Stimulated activated naive CD8-positive, alpha-beta T cell treated with anti-CD3 and anti-CD28 coated beads, Interleukin-15, Interleukin-2, amounts not matched to agents 100 ng/mL and 50 ng/mL, for 24 hours (primary cell): ENCODE measurements around the gene UPB1.
"Not testable (repeated sequence)": the region's sequence is repeated elsewhere in the genome, so short reads cannot be mapped to it uniquely, and the experiment has no call there.

Source experiments
- H3K27ac Mint-ChIP-seq: one replicate; pipeline ENCODE4 v1.8.0; 2021; ENCODE audit warnings: mild to moderate bottlenecking, mixed read lengths
- H3K27me3 Mint-ChIP-seq: one replicate; pipeline ENCODE4 v1.8.0; 2021; ENCODE audit warnings: mixed read lengths
- H3K36me3 Mint-ChIP-seq: one replicate; pipeline ENCODE4 v1.8.0; 2021; ENCODE audit warnings: low read depth, mixed read lengths
- H3K4me1 Mint-ChIP-seq: one replicate; pipeline ENCODE4 v1.8.0; 2021; ENCODE audit warnings: low read depth, mixed read lengths
- H3K4me3 Mint-ChIP-seq: one replicate; pipeline ENCODE4 v1.8.0; 2021; ENCODE audit warnings: mild to moderate bottlenecking, mixed read lengths
- H3K9me3 Mint-ChIP-seq: one replicate; pipeline ENCODE4 v1.8.0; 2021; ENCODE audit warnings: mixed read lengths

Gene UPB1

DNA sequence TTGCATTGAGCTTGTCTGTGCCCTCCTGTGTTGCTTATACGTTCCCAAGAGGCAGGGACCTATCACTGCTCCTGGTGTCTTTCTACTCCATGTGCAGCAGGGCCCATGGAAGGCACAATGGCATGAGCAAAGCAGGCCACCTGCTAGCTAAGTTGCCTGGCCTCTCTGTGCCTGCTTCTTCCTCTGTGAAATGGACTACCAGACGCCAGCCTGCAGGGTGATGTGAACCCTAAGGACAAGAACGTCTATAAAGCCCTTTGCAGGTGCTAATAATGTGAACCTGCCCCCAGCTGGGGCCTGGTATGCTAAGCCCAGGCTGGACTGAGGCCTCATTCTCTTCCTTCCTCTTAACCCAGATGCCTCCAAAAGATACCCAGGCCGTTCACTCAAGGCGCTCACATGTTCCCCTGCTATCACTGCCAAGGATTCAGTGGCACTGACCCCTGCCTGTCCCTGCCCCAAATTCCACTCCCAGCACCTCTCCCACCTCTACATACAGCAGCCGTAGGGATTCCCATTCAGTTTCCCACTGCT, 55.8 kb downstream of the UPB1 start:
- peak overlapping the region; percentile 23 for H3K27ac Mint-ChIP-seq
- H3K36me3 Mint-ChIP-seq = peaks cover 34% of the 10 kb centered on the region
- peaks cover 42% of the 10 kb centered on the region for H3K4me1 Mint-ChIP-seq
- H3K9me3 Mint-ChIP-seq = no peaks in the 10 kb centered on the region
- no peaks in the 10 kb centered on the region for H3K27me3 Mint-ChIP-seq
- H3K4me3 Mint-ChIP-seq = no peak overlapping the region

DNA sequence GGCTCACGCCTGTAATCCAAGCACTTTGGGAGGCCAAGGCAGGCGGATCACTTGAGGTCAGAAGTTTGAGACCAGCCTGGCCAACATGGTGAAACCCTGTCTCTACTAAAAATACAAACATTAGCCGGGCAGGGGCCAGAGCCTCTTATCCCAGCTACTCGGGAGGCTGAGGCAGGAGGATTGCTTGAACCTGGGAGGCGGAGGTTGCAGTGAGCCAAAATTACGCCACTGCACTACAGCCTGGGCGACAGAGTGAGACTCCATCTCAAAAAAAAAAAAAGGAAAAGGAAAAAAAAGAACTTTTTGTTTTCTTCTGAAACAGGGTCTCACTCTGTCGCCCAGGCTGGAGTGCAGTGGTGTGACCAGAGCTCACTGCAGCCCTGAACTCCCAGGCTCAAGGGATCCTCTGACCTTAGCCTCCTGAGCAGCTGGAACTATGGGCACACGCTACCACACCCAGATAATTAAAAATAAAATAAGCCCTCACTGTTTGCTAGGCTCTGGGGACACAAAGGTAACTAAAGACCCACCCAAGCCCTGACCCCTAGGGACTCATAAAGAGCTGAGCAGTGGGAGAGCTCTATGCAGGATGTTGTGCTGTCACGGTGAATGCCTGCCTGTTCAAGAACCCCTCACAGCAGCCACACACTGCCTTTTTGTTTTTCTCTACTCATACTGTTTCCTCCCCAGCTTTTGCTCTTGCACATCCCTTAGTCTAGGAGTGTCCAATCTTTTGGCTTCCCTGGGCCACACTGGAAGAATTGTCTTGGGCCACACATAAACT, 57.6 kb downstream of the UPB1 start:
- H3K27me3 Mint-ChIP-seq, H3K9me3 Mint-ChIP-seq: not testable (repeated sequence)
- peaks cover 33% of the 10 kb centered on the region for H3K36me3 Mint-ChIP-seq
- H3K4me3 Mint-ChIP-seq = peak overlapping the region; percentile 98
- peak overlapping the region; percentile 79 for H3K27ac Mint-ChIP-seq
- peaks cover 55% of the 10 kb centered on the region for H3K4me1 Mint-ChIP-seq

DNA sequence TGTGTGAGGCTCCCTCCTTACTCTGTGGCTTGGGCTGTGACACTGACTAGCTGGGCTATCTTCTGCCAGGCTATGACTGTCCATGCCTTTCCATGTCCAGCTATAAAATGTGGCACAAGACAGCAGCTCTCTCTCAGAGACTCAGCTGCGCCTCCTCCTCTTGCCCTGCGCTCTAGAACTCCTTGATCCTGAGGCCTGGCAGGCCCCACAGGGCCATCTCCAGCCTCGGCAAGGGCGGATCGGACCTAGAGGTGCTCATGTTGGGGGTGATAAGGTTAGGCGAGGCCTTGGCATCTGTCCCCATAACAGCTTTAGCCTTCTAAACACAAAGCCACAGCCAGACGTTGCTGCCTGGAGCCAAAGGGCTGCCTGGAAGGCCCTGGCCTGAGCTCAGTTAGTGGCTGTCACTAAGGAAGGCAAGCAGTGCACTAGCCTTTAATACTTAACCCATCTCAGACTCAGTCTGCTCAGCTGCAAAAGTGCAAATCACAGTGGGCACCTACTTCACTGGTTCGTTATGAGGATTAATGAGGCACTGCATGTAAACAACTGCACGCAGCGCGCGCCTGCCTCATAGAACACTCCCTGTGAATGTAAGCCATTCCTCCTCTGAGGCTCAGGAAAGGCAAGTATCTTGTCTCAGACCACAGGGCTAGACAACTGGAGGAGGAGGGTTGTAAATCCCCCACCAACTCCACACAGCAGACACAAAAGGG, 58.6 kb downstream of the UPB1 start:
- Mint-ChIP-seq H3K36me3 (peaks cover 38% of the 10 kb centered on the region), H3K4me1 (peaks cover 65% of the 10 kb centered on the region), H3K4me3 (peak overlapping the region; percentile 98), H3K27me3 (no peaks in the 10 kb centered on the region), H3K27ac (peak overlapping the region; percentile 94), H3K9me3 (no peaks in the 10 kb centered on the region)

DNA sequence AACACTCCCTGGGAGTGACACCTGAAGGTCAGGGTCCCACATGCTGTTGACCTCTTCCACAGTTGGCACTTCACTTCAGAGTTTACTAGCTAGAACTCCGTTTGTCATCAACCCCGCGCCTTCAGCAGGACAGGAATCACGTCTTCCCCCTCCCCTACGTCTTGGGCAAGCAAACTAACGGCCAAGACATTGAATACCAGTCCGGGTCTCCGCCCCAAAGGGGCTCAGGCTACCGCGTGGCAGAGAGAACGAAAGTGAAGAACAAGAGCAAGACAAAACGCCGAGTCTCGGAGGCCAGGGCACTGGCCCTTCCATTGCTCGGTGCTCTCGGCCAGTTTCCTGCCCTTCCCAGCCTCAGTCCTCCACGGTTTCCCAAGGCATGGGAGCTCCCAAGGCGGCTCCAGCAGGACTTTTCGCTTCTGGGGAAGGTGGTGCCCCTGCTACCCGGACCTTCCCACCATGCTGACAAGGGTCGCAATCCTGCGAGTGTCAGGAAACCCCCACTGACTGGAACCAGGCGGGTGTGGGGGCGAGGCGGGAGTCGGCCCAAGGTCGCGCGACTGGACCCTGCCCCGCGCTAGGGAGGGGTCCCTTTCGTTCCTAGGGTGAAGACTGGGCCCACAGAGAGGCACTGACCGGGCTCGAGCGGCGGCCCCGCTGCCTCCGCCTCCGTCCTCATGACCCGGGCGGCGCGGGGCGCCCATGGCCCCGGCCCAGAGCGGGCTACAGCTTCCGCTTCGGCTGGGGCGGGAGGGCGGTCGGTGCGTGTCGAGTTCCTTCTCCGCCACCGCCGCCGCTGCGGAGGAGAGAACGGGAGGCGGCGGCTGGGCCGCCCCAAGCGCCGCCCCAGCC, 59.4 kb downstream of the UPB1 start, which contains the start of gene GUCD1:
Gene GUCD1, minus strand, starts transcription at position 826 of the 852 bp plus-strand sequence. Its CDS starts 147 bp downstream, at position 679.
- peak within 1 kb of the TSS; percentile 99 for H3K4me3 Mint-ChIP-seq
- no peaks in the 10 kb centered on the region for H3K27me3 Mint-ChIP-seq
- H3K9me3 Mint-ChIP-seq = no peaks in the 10 kb centered on the region
- H3K36me3 Mint-ChIP-seq = peaks cover 41% of the 10 kb centered on the region
- peaks cover 73% of the 10 kb centered on the region for H3K4me1 Mint-ChIP-seq
- peak within 1 kb of the TSS; percentile 96 for H3K27ac Mint-ChIP-seq

DNA sequence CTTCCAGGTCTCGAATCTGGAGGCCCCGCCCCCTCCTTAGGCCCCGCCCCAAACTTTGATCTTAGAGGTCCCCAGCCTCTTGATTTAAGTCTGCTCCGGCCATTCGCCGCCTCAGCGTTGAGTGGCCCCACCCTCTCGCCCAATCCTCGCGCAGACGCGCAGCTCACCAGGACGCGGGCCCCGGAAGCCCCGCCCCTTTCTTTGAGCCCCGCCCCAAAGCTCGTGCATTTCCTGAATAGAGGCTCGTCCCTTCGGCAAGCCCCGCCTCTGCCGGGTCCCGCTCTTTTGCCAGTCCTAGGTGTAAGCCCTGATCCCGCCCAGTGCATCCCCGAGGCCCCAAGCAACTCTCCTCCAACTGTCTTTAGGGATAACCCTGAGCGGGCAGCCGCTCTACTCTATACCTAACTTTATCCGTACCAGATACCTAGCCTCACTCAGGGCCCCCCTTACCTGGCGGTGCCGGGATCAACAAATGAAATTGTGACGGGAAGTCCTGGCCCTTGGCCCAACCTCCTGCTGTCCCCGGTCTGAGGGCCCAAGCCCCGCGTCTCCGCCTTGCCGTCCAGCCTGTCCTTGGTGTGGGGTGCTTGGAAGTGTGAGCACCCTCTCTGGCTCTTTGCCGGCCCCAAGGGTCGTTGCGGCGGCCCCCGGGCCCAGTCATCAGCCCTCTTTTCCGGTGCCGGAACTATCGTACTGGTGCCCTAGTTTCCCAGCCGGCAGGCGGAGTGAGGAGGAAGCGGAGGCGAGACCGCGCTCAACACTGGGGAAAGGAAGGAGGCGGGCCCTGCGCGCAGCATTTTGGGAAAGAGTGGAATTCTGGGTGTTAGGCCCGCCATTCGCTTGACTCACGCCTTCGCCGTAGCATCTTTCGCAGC, 60.3 kb downstream of the UPB1 start, which contains the start of gene SNRPD3:
Gene SNRPD3, plus strand, starts transcription at position 835 of the 875 bp plus-strand sequence. CDS start 1,676 bp downstream, outside the sequence.
- no peaks in the 10 kb centered on the region for H3K27me3 Mint-ChIP-seq
- peak within 1 kb of the TSS; percentile 96 for H3K27ac Mint-ChIP-seq
- peak within 1 kb of the TSS; percentile 99 for H3K4me3 Mint-ChIP-seq
- H3K4me1 Mint-ChIP-seq = peaks cover 72% of the 10 kb centered on the region
- no peaks in the 10 kb centered on the region for H3K9me3 Mint-ChIP-seq
- peaks cover 41% of the 10 kb centered on the region for H3K36me3 Mint-ChIP-seq

DNA sequence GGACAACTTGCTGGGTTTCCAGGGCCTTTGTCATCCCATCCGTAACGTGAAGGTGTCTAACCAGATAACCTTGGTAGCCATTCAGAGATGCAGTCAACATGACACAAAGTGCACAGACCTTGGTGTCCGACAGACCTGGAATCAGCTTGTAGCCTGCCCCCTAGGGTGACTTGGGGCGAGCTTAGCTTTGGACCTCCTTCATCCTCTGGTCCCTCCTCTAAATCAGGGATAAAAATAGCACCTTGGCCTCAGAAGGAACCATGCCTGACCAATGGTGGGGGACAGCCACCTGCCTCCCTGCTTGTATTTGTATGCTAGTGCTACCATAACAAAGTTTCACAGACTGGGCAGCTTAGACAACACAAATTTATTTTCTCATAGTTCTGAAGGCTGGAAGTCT, 64.3 kb downstream of the UPB1 start:
- H3K27ac Mint-ChIP-seq = peak overlapping the region; percentile 31
- no peak overlapping the region for H3K4me3 Mint-ChIP-seq
- H3K4me1 Mint-ChIP-seq = peaks cover 65% of the 10 kb centered on the region
- H3K9me3 Mint-ChIP-seq = no peaks in the 10 kb centered on the region
- H3K36me3 Mint-ChIP-seq = peaks cover 57% of the 10 kb centered on the region
- no peaks in the 10 kb centered on the region for H3K27me3 Mint-ChIP-seq

DNA sequence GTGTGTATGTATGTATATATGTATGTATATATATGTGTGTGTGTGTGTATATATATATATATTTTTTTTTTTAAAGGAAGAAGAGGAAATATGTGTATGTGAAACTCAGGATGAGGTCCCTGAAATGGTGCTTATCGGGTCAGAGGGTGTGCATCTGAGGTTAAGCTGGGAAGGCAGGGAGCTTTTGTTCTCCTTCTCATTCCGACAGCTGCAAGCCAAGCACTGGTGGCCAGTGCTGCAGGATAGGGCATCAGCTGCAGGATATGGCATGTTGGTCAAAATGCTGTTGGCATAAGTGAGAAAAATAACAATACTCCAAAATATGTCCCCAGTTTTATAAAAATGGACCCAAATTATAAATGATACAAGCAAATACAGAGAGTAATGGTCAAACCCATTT, 68.1 kb downstream of the UPB1 start:
- no peaks in the 10 kb centered on the region for H3K9me3 Mint-ChIP-seq
- peaks cover 52% of the 10 kb centered on the region for H3K4me1 Mint-ChIP-seq
- H3K27ac Mint-ChIP-seq = no peak overlapping the region
- peaks cover 49% of the 10 kb centered on the region for H3K36me3 Mint-ChIP-seq
- no peak overlapping the region for H3K4me3 Mint-ChIP-seq
- H3K27me3 Mint-ChIP-seq = no peaks in the 10 kb centered on the region

DNA sequence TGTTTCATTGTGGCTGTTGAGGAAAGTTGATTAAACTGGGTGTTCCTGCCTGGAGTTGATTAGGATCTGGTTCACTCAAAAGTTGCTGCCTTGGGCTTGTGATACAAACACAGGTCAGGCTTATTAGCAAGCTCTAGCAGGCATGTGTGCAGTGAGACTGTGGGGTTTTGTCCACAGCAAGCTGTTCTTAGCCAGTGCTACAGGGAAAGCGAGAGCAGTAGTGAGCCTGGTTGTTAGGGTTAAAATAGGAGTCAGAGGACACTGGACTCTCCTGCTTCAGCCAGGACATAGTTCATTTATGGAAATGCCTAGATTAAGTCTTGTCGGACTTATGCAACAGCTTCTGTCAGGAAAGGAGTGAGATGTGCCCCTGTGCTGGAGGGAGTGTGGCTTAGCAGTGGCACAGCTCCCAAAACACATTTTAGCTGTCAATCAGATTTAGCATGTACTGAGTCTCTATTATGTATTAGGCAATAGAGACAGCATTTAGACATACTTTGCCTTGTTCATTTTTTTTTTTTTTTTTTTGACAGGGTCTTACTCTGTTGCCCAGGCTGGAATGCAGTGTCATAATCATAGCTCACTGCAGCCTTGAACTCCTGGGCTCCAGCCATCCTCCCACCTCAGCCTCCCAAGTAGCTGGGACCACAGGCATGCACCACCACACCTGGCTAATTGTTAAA, 69.4 kb downstream of the UPB1 start:
- no peak overlapping the region for H3K4me3 Mint-ChIP-seq
- peaks cover 45% of the 10 kb centered on the region for H3K36me3 Mint-ChIP-seq
- peaks cover 39% of the 10 kb centered on the region for H3K4me1 Mint-ChIP-seq
- no peaks in the 10 kb centered on the region for H3K27me3 Mint-ChIP-seq
- H3K27ac Mint-ChIP-seq = no peak overlapping the region
- no peaks in the 10 kb centered on the region for H3K9me3 Mint-ChIP-seq

DNA sequence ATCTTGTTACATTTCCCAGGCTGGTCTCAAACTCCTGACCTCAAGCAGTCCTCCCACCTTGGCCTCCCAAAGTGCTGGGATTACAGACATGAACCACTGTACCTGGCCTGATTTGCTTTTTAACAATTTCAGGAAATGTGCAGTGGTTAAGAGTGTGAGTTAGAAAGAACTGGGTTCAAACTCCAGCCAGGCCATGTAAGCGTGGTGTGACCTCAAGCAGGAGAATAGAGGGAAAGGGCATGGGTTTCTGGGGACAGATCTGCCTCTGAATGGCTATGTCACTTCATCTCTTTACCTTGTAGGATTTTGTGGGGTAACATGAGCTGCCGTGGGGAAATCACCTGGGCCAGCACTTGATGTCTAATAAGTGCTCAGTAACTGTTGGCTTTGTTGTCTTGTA, 69.9 kb downstream of the UPB1 start:
- Mint-ChIP-seq H3K9me3 (no peaks in the 10 kb centered on the region), H3K27ac (peak overlapping the region; percentile 22), H3K4me1 (peaks cover 35% of the 10 kb centered on the region), H3K27me3 (no peaks in the 10 kb centered on the region), H3K4me3 (no peak overlapping the region), H3K36me3 (peaks cover 48% of the 10 kb centered on the region)

DNA sequence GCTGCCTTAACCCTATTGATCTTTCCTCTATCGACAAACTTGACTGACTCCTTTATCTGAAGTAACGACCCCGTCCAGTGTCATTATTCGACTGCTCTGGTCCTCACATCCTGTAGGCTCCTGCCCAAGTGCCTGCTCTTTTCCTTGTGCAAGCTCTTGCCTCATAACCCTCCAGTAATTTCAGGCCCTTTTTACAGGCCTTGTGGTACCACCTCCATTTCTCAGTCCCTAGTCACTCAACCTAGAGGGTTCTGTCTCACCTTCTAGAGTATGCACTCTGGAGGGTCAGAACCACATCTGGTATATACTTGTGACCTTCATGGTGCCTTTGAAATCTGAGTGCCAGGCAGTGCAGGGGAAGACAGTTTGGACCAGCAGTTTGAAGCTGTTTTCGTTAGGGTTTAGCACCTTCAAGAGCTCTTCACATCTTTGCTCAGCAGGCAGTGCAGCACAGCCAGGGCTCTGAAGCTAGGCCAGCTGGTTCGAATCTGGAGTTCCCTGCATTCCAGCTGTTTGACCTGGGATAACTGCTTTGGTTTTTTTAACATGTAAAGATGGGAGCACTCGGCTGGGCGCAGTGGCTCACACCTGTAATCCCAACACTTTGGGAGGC, 71.9 kb downstream of the UPB1 start:
- Mint-ChIP-seq H3K4me1 (peaks cover 24% of the 10 kb centered on the region), H3K27ac (peak overlapping the region; percentile 26), H3K9me3 (no peaks in the 10 kb centered on the region), H3K36me3 (peaks cover 49% of the 10 kb centered on the region), H3K4me3 (no peak overlapping the region), H3K27me3 (no peaks in the 10 kb centered on the region)

DNA sequence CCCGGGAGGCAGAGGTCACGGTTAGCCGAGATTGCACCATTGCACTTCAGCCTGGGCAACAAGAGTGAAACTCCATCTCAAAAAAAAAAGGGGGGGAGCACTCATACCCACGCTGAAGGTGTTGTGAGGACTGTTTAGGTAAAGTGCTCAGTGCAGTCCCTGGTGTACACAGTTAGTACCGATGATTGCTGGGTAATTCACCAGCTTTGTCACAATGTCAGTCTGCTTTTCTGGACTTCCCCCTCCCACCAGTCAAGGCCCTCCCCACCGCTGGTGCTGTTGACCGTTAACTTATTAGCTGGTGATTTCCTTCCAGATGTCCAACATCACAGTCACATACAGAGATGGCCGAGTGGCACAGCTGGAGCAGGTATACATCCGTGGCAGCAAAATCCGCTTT, 72.5 kb downstream of the UPB1 start:
- H3K9me3 Mint-ChIP-seq = no peaks in the 10 kb centered on the region
- peaks cover 53% of the 10 kb centered on the region for H3K36me3 Mint-ChIP-seq
- no peak overlapping the region for H3K4me3 Mint-ChIP-seq
- peaks cover 20% of the 10 kb centered on the region for H3K4me1 Mint-ChIP-seq
- no peak overlapping the region for H3K27ac Mint-ChIP-seq
- H3K27me3 Mint-ChIP-seq = no peaks in the 10 kb centered on the region

DNA sequence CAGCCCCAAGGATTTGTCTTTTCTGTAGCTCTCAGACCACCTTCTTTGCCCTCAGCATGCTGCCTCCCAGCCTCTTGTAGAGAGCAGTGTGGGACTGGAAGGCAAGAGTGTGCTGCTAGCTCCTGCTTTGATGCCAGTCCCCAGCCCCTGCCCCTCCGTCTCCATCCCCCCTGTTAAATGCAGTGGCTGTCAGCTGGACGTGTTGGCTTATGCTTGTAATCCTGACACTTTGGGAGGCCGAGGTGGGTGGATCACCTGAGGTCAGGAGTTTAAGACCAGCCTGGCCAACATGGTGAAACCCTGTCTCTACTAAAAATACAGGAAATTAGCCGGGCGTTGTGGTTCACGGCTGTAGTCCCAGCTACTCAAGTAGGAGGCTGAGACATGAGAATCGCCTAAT, 76.1 kb downstream of the UPB1 start:
- H3K36me3 Mint-ChIP-seq = peaks cover 62% of the 10 kb centered on the region

DNA sequence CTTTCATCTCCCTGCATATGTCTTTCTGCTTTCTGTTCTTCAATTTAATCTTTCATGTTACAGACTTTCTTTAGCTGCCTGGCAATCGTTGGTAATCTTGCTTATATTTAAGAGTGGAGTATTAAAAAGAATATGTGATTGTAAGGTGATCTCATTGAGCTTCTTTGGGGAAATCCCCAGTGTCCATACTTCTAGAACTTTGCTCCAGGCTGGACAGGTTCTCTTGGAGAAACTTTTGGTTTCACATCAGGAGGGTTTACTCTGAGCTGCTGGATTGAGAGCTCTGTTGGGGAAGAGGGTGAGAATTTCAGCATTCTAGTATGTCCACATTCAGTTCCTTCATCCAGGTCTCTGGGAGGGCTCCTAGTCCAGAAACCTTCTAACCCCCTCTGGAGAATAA, 81.6 kb downstream of the UPB1 start:
- H3K36me3 Mint-ChIP-seq = peaks cover 42% of the 10 kb centered on the region
- no peak overlapping the region for H3K4me3 Mint-ChIP-seq

More for the DNA sequence above, 76.1 kb downstream of the UPB1 start:
- H3K27me3 Mint-ChIP-seq = no peaks in the 10 kb centered on the region
- no peak overlapping the region for H3K27ac Mint-ChIP-seq
- no peaks in the 10 kb centered on the region for H3K4me1 Mint-ChIP-seq
- no peaks in the 10 kb centered on the region for H3K9me3 Mint-ChIP-seq
- no peak overlapping the region for H3K4me3 Mint-ChIP-seq

More for the DNA sequence above, 81.6 kb downstream of the UPB1 start:
- H3K27ac Mint-ChIP-seq = peak overlapping the region; percentile 32
- no peaks in the 10 kb centered on the region for H3K27me3 Mint-ChIP-seq
- H3K4me1 Mint-ChIP-seq = no peaks in the 10 kb centered on the region
- no peaks in the 10 kb centered on the region for H3K9me3 Mint-ChIP-seq
